AG04450 (cell line): ENCODE data around the gene PHF11. TPM values are rescaled to one million over a fixed set of nuclear protein-coding genes. Genes with fewer than 3 reads are reported as not detected.

ENCODE experiments used
- CTCF ChIA-PET: fragments of 300-600, 350-600 bp; formaldehyde crosslinking; extraction: SDS; loops from one replicate; lab custom pipeline; 2022; ENCODE audit warnings: antibody characterized with exemption, inconsistent platforms; lab: Charles Lee
- POLR2A ChIA-PET: fragments of 350-600 bp; formaldehyde crosslinking; extraction: SDS; loops from one replicate; lab custom pipeline; 2021; ENCODE audit warnings: antibody characterized with exemption, inconsistent platforms; lab: Yijun Ruan, JAX
- DNase-seq: peaks from one replicate; pipeline ENCODE4 v3.0.0-alpha.2; 2011; ENCODE audit warnings: low read depth, low spot score
- H3K27ac ChIP-seq: one replicate; pipeline ENCODE4 v1.5.1; 2012; ENCODE audit warnings: low read depth, low read length, control low read depth
- H3K27me3 ChIP-seq: one replicate; pipeline ENCODE4 v1.6.0; 2012; ENCODE audit warnings: low read length; ENCODE audit not compliant: control insufficient read depth, insufficient read depth
- H3K4me3 ChIP-seq: 2 replicates; pipeline ENCODE4 v1.5.1; 2011; ENCODE audit warnings: mild to moderate bottlenecking, low read depth, low read length, control low read depth
- H3K9me3 ChIP-seq: 2 replicates; pipeline ENCODE4 v1.5.1; 2012; ENCODE audit warnings: low read length; ENCODE audit not compliant: control insufficient read depth, insufficient read depth
- CTCF ChIP-seq: IDR thresholded peaks from 2 replicates; pipeline ENCODE4 v1.5.1; 2011; ENCODE audit warnings: low read depth, low read length, control low read depth, inconsistent platforms
- polyA plus RNA-seq: library from polyadenylated mRNA; depleted of rRNA; stranded (reverse); fragments of >200 nt; gene quantifications from 2 replicates; pipeline ENCODE4 v1.2.3, GENCODE V29; 2011

Gene PHF11
- polyA plus RNA-seq, 1 experiment, result 26.2 TPM

- POLR2A ChIA-PET, result no interaction called here
- CTCF ChIA-PET, result no interaction called here
- no peak for DNase-seq
- Histone ChIP-seq H3K4me3 (no peak overlapping the region), H3K27me3 (no peaks in the 10 kb centered on the region), H3K9me3 (no peaks in the 10 kb centered on the region), H3K27ac (no peak overlapping the region)
- TF ChIP-seq CTCF, result no peak
Observed at GRCh38 chr13:49545661-49546060, 49.9 kb downstream of the PHF11 start.

GRCh38 chr13:49546561-49546960 lies 50.8 kb downstream of the PHF11 start:
- TF ChIP-seq CTCF, result no peak
- Histone ChIP-seq H3K27me3 (no peaks in the 10 kb centered on the region), H3K9me3 (no peaks in the 10 kb centered on the region), H3K27ac (no peak overlapping the region), H3K4me3 (no peak overlapping the region)
- ChIA-PET CTCF (interaction anchor here (0.5 to 0.8 kb wide), 2 partner anchors 13 to 246 kb away, joined by 3 read pairs; no protein-coding TSS in a partner anchor), POLR2A (no interaction called here)
- no peak for DNase-seq

- no peaks in the 10 kb centered on the region for H3K9me3 ChIP-seq
- H3K4me3 ChIP-seq, result no peak overlapping the region
- DNase-seq, result no peak
- TF ChIP-seq CTCF, result peak; percentile 21
- ChIA-PET POLR2A (no interaction called here), CTCF (interaction anchor here (1.9 kb wide), 1 partner anchor 11 kb away, joined by 4 read pairs; no protein-coding TSS in a partner anchor)
- H3K27ac ChIP-seq, result no peak overlapping the region
- no peaks in the 10 kb centered on the region for H3K27me3 ChIP-seq
Observed at GRCh38 chr13:49549289-49549688, 53.5 kb downstream of the PHF11 start.

GRCh38 chr13:49550942-49551644 lies 55.3 kb downstream of the PHF11 start:
- DNase-seq, result no peak
- ChIA-PET POLR2A (no interaction called here), CTCF (interaction anchor here (0.6 to 1.9 kb wide), 2 partner anchors 9 to 17 kb away, joined by 3 to 4 read pairs; no protein-coding TSS in a partner anchor)
- H3K27ac ChIP-seq, result no peak overlapping the region
- no peak for TF ChIP-seq CTCF
- no peaks in the 10 kb centered on the region for H3K27me3 ChIP-seq
- H3K9me3 ChIP-seq, result no peaks in the 10 kb centered on the region
- no peak overlapping the region for H3K4me3 ChIP-seq

- no peaks in the 10 kb centered on the region for H3K27me3 ChIP-seq
- TF ChIP-seq CTCF, result no peak
- H3K4me3 ChIP-seq, result no peak overlapping the region
- no peak overlapping the region for H3K27ac ChIP-seq
- no peak for DNase-seq
- ChIA-PET POLR2A (interaction anchor here (0.5 kb wide), 1 partner anchor 48 kb away, joined by 4 read pairs; no protein-coding TSS in a partner anchor), CTCF (no interaction called here)
- H3K9me3 ChIP-seq, result no peaks in the 10 kb centered on the region
Observed at GRCh38 chr13:49553888-49554287, 58.1 kb downstream of the PHF11 start.
